SJCRH30 (cell line): ENCODE results near the gene DLX4. TPM values are rescaled to one million over a fixed set of nuclear protein-coding genes. Genes with fewer than 3 reads are reported as not detected.
A peak's percentile ranks its signal among the peaks of the same experiment; 100 is the strongest.

Experiments used
- DNase-seq, 2 experiments: peaks; one replicate each; pipeline ENCODE4 v3.0.0-alpha.2; 2015 to 2020
- H3K27ac ChIP-seq: fragments of 250-450 bp; sonication (Bioruptor Pico); 2 replicates; pipeline ENCODE4 v1.5.1; 2020; ENCODE audit warnings: mild to moderate bottlenecking, moderate library complexity
- H3K27me3 ChIP-seq: fragments of 250-450 bp; sonication (Bioruptor Pico); 2 replicates; pipeline ENCODE4 v1.5.1; 2020; ENCODE audit warnings: mild to moderate bottlenecking, moderate library complexity
- H3K36me3 ChIP-seq: fragments of 250-450 bp; sonication (Bioruptor Pico); 2 replicates; pipeline ENCODE4 v1.5.1; 2020; ENCODE audit warnings: mild to moderate bottlenecking, moderate library complexity
- H3K4me1 ChIP-seq: fragments of 250-450 bp; sonication (Bioruptor Pico); 2 replicates; pipeline ENCODE4 v1.5.1; 2020; ENCODE audit warnings: mild to moderate bottlenecking, moderate library complexity
- H3K4me3 ChIP-seq: fragments of 250-450 bp; sonication (Bioruptor Pico); 2 replicates; pipeline ENCODE4 v1.5.1; 2020; ENCODE audit warnings: mild to moderate bottlenecking, moderate library complexity
- H3K9me3 ChIP-seq: fragments of 250-450 bp; sonication (Bioruptor Pico); replicated peaks from 2 replicates; pipeline ENCODE4 v1.5.1; 2020; ENCODE audit warnings: mild to moderate bottlenecking, moderate library complexity
- total RNA-seq: library from RNA; depleted of rRNA; stranded (reverse); fragments of >200 nt; shearing (Covaris generic); gene quantifications from 2 replicates; pipeline ENCODE4 v1.2.3, GENCODE V29; 2014; rRNA removed

DLX4 gene
- 0.10 and 0.34 TPM in 2 replicates for total RNA-seq

- H3K4me3 ChIP-seq, result peak within 1 kb of the TSS; percentile 54
- H3K36me3 ChIP-seq, result no peaks in the 10 kb centered on the region
- DNase-seq, result no peak
- no peaks in the 10 kb centered on the region for H3K9me3 ChIP-seq
- no peaks in the 10 kb centered on the region; the same call in 1 of the 2 replicates for H3K27me3 ChIP-seq
- no peak within 1 kb of the TSS for H3K27ac ChIP-seq
- no peaks in the 10 kb centered on the region for H3K4me1 ChIP-seq
These were observed at the start of gene DLX4 for GRCh38 chr17:49969134-49969759. Gene DLX4, plus strand, starts transcription at chr17:49969190. Its CDS starts 279 bp downstream, at chr17:49969469.

- H3K36me3 ChIP-seq, result no peaks in the 10 kb centered on the region
- peaks cover 29% of the 10 kb centered on the region for H3K4me1 ChIP-seq
- no peaks in the 10 kb centered on the region for H3K9me3 ChIP-seq
- peak in 1 of 2 experiments; percentile 60 for DNase-seq
- H3K4me3 ChIP-seq, result no peak overlapping the region
- H3K27me3 ChIP-seq, result no peaks in the 10 kb centered on the region
- no peak overlapping the region for H3K27ac ChIP-seq
These were observed 48.8 kb upstream of the DLX4 start for GRCh38 chr17:49920030-49920769.

GRCh38 chr17:49922095-49922494 is 46.9 kb upstream of the DLX4 start:
- H3K4me3 ChIP-seq, result no peak overlapping the region
- no peak overlapping the region for H3K27ac ChIP-seq
- no peaks in the 10 kb centered on the region for H3K9me3 ChIP-seq
- H3K36me3 ChIP-seq, result no peaks in the 10 kb centered on the region
- H3K4me1 ChIP-seq, result peaks cover 32% of the 10 kb centered on the region
- DNase-seq, result no peak
- H3K27me3 ChIP-seq, result no peaks in the 10 kb centered on the region

- no peaks in the 10 kb centered on the region for H3K9me3 ChIP-seq
- H3K4me3 ChIP-seq, result no peak overlapping the region
- DNase-seq, result peak; percentile 41 to 42
- no peaks in the 10 kb centered on the region for H3K36me3 ChIP-seq
- H3K27ac ChIP-seq, result no peak overlapping the region
- peaks cover 48% of the 10 kb centered on the region for H3K4me1 ChIP-seq
- H3K27me3 ChIP-seq, result no peaks in the 10 kb centered on the region
These were observed 44.9 kb upstream of the DLX4 start for GRCh38 chr17:49924116-49924515.

GRCh38 chr17:49924589-49924988 is 44.4 kb upstream of the DLX4 start:
- no peak for DNase-seq
- no peaks in the 10 kb centered on the region for H3K9me3 ChIP-seq
- H3K4me3 ChIP-seq, result no peak overlapping the region
- H3K4me1 ChIP-seq, result peaks cover 52% of the 10 kb centered on the region
- no peaks in the 10 kb centered on the region for H3K36me3 ChIP-seq
- no peak overlapping the region for H3K27ac ChIP-seq
- no peaks in the 10 kb centered on the region for H3K27me3 ChIP-seq

- Histone ChIP-seq H3K4me3 (no peak overlapping the region), H3K27ac (no peak overlapping the region), H3K27me3 (no peaks in the 10 kb centered on the region), H3K4me1 (peaks cover 39% of the 10 kb centered on the region), H3K9me3 (no peaks in the 10 kb centered on the region), H3K36me3 (no peaks in the 10 kb centered on the region)
- peak in 1 of 2 experiments; percentile 27 for DNase-seq
These were observed 43.1 kb upstream of the DLX4 start for GRCh38 chr17:49925921-49926320.

- Histone ChIP-seq H3K36me3 (no peaks in the 10 kb centered on the region), H3K4me1 (peaks cover 38% of the 10 kb centered on the region), H3K9me3 (no peaks in the 10 kb centered on the region), H3K27ac (no peak overlapping the region), H3K4me3 (no peak overlapping the region), H3K27me3 (no peaks in the 10 kb centered on the region)
- DNase-seq, result no peak
These were observed 42.1 kb upstream of the DLX4 start for GRCh38 chr17:49926886-49927285.

GRCh38 chr17:49928126-49928800 is 40.7 kb upstream of the DLX4 start:
- DNase-seq, result peak in 1 of 2 experiments; percentile 35
- no peaks in the 10 kb centered on the region for H3K36me3 ChIP-seq
- H3K4me3 ChIP-seq, result no peak overlapping the region
- H3K27me3 ChIP-seq, result no peaks in the 10 kb centered on the region
- H3K4me1 ChIP-seq, result peaks cover 38% of the 10 kb centered on the region
- H3K9me3 ChIP-seq, result no peaks in the 10 kb centered on the region
- peak overlapping the region; percentile 47 for H3K27ac ChIP-seq

- Histone ChIP-seq H3K36me3 (no peaks in the 10 kb centered on the region), H3K27ac (peak overlapping the region; percentile 47), H3K4me1 (peaks cover 38% of the 10 kb centered on the region), H3K9me3 (no peaks in the 10 kb centered on the region), H3K4me3 (no peak overlapping the region), H3K27me3 (no peaks in the 10 kb centered on the region)
- DNase-seq, result peak; percentile 60 to 61
These were observed 40.0 kb upstream of the DLX4 start for GRCh38 chr17:49928837-49929475.

GRCh38 chr17:49930880-49931279 is 38.1 kb upstream of the DLX4 start:
- Histone ChIP-seq H3K27me3 (0 out of 2 replicates have a peak, but pooled peaks cover 3% of the 10 kb centered on the region), H3K27ac (no peak overlapping the region), H3K4me3 (no peak overlapping the region), H3K36me3 (no peaks in the 10 kb centered on the region), H3K9me3 (no peaks in the 10 kb centered on the region), H3K4me1 (peaks cover 29% of the 10 kb centered on the region)
- no peak for DNase-seq

GRCh38 chr17:49931416-49932137 is 37.4 kb upstream of the DLX4 start:
- DNase-seq, result no peak
- Histone ChIP-seq H3K9me3 (no peaks in the 10 kb centered on the region), H3K4me3 (no peak overlapping the region), H3K27me3 (0 out of 2 replicates have a peak, but pooled peaks cover 3% of the 10 kb centered on the region), H3K27ac (no peak overlapping the region; the same call in 1 of the 2 replicates), H3K4me1 (peaks cover 24% of the 10 kb centered on the region), H3K36me3 (no peaks in the 10 kb centered on the region)

- Histone ChIP-seq H3K27ac (no peak overlapping the region; the same call in 1 of the 2 replicates), H3K36me3 (no peaks in the 10 kb centered on the region), H3K9me3 (no peaks in the 10 kb centered on the region), H3K4me3 (no peak overlapping the region), H3K27me3 (0 out of 2 replicates have a peak, but pooled peaks cover 3% of the 10 kb centered on the region), H3K4me1 (peaks cover 22% of the 10 kb centered on the region)
- DNase-seq, result no peak
These were observed 36.8 kb upstream of the DLX4 start for GRCh38 chr17:49932138-49932723.

GRCh38 chr17:49932901-49933300 is 36.1 kb upstream of the DLX4 start:
- Histone ChIP-seq H3K4me1 (peaks cover 17% of the 10 kb centered on the region), H3K4me3 (no peak overlapping the region), H3K9me3 (no peaks in the 10 kb centered on the region), H3K36me3 (no peaks in the 10 kb centered on the region), H3K27me3 (0 out of 2 replicates have a peak, but pooled peaks cover 3% of the 10 kb centered on the region), H3K27ac (no peak overlapping the region)
- DNase-seq, result no peak
